Bronchial epithelial cell (primary cell): ENCODE data around the gene AGAP1. TPM values are rescaled to one million over a fixed set of nuclear protein-coding genes. Genes with fewer than 3 reads are reported as not detected.
A peak's percentile ranks its signal among the peaks of the same experiment; 100 is the strongest.

Experiments used
- DNase-seq: peaks from one replicate; pipeline ENCODE4 v3.0.0-alpha.2; 2010; ENCODE audit warnings: low read depth
- FAIRE-seq: peaks from 2 replicates; lab custom pipeline; 2011; peaks lifted over from hg19 to GRCh38; lab: Jason Lieb, UNC
- H3K27me3 ChIP-seq: 2 replicates; pipeline ENCODE4 v1.5.1; 2011; ENCODE audit warnings: low read length; ENCODE audit not compliant: control insufficient read depth, insufficient read depth
- H3K36me3 ChIP-seq: 2 replicates; pipeline ENCODE4 v1.5.1; 2011; ENCODE audit warnings: low read length; ENCODE audit not compliant: control insufficient read depth, insufficient read depth
- H3K4me3 ChIP-seq: 2 replicates; pipeline ENCODE4 v1.5.1; 2011; ENCODE audit warnings: mild to moderate bottlenecking, low read depth, low read length, control low read depth
- CTCF ChIP-seq: IDR thresholded peaks from 2 replicates; pipeline ENCODE4 v1.5.1; 2011; ENCODE audit warnings: mild to moderate bottlenecking, moderate library complexity, low read length, control low read depth, inconsistent platforms; ENCODE audit not compliant: insufficient read depth, severe bottlenecking
- total RNA-seq: library from RNA; depleted of rRNA; stranded (reverse); fragments of >200 nt; gene quantifications from 2 replicates; pipeline ENCODE4 v1.2.1, GENCODE V29; 2014

The AGAP1 gene
- total RNA-seq, 1 donor from 2014 or later, result 22.4 TPM

DNA sequence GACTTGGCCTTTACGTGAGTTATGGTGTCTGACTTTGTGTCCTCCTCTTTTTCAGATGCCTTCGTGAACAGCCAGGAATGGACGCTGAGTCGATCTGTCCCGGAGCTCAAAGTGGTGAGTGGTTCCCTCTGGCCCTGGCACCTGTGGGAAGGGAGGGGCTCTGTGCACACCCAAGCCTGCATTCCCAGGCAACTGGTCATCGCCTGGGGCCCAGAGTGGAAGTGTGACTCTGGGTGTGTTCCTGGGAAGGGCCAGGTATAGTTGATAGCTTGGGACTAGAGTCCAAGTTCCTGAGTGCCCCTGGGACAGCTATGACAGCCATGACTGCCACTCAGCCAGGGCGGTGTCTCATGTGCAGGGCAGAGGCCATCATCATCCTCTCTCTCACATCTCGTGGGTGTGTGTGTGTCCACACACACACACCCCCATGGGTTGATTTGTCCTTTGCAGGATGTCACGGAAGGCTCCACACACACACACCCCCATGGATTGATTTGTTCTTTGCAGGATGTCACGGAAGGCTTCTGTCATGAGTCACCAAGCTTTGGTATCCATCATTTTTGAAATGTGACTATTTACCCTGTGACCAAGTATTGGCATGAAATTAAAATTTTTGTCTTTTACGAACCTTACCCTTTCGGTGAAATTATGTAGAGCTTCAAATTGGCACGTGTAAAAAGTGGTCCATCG, 215.4 kb downstream of the AGAP1 start:
- no peak overlapping the region for H3K4me3 ChIP-seq
- H3K36me3 ChIP-seq, result peaks cover 2% of the 10 kb centered on the region
- DNase-seq, result peak; percentile 87
- FAIRE-seq, result peak; percentile 97
- TF ChIP-seq CTCF, result no peak
- no peaks in the 10 kb centered on the region for H3K27me3 ChIP-seq

DNA sequence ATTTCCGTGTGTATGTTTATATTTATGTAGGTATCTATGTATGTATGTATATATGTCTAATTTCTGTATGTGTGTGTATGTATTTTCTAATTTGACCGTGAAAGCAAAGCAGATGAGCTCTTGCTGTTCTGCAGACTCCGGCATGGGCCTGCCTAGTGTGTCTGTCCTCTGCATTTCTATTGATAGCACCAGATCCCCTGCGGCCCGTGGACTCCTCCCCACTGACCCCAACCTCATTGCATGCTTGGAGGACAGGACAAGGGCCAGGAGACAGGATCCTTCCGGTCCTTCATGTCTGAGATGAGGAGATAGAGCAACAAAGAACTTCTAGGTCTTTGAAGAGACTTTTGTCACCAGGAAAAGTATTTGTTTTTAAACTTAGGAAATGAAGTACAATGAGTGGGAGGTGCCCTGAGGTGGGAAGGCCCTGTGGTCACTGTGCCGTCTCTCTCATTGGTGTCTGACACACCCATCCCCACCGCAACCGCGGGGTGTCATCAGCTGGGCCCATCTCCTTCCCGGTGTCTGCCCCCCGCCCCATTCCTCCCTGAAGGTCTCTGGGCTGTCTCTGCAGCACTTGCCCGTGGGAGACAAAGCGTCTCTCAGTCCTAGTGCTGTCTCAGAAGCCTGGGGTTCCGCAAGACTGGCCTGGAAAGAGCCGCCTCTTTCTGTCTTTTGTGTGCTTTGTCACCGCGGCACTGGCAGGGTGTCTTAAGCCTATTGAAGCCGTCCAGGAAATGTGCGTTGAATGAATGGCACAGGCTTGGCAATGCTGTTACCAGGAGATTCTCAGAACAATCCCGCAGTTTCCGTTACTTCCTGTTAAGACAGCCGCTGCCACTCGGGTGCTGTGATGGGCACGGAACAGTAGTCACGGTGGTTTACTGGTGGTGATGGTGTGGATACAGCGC, 216.4 kb downstream of the AGAP1 start:
- H3K27me3 ChIP-seq, result no peaks in the 10 kb centered on the region
- peaks cover 2% of the 10 kb centered on the region for H3K36me3 ChIP-seq
- no peak overlapping the region for H3K4me3 ChIP-seq
- FAIRE-seq (no peak), DNase-seq (no peak)
- TF ChIP-seq CTCF, result no peak

- H3K27me3 ChIP-seq, result no peaks in the 10 kb centered on the region
- peaks cover 2% of the 10 kb centered on the region for H3K36me3 ChIP-seq
- no peak for TF ChIP-seq CTCF
- H3K4me3 ChIP-seq, result no peak overlapping the region
- DNase-seq, result no peak
- no peak for FAIRE-seq
Measured at GRCh38 chr2:235710933-235711332, 217.1 kb downstream of the AGAP1 start.

- FAIRE-seq (no peak), DNase-seq (no peak)
- no peak overlapping the region for H3K4me3 ChIP-seq
- H3K36me3 ChIP-seq, result peaks cover 2% of the 10 kb centered on the region
- no peak for TF ChIP-seq CTCF
- no peaks in the 10 kb centered on the region for H3K27me3 ChIP-seq
Measured at GRCh38 chr2:235711527-235711926, 217.7 kb downstream of the AGAP1 start.

- Histone ChIP-seq H3K4me3 (no peak overlapping the region), H3K36me3 (peaks cover 2% of the 10 kb centered on the region), H3K27me3 (no peaks in the 10 kb centered on the region)
- FAIRE-seq, result no peak
- no peak for TF ChIP-seq CTCF
- no peak for DNase-seq
Measured at GRCh38 chr2:235712176-235712575, 218.3 kb downstream of the AGAP1 start.
